Epidermal melanocyte (primary cell): ENCODE measurements around the gene NUDT8.
"Not testable (repeated sequence)": the region's sequence is repeated elsewhere in the genome, so short reads cannot be mapped to it uniquely, and the experiment has no call there.

Experiments
- DNase-seq: peaks from one replicate; pipeline ENCODE4 v3.0.0; 2011; ENCODE audit warnings: low spot score; ENCODE audit not compliant: insufficient read length

NUDT8 gene

DNA sequence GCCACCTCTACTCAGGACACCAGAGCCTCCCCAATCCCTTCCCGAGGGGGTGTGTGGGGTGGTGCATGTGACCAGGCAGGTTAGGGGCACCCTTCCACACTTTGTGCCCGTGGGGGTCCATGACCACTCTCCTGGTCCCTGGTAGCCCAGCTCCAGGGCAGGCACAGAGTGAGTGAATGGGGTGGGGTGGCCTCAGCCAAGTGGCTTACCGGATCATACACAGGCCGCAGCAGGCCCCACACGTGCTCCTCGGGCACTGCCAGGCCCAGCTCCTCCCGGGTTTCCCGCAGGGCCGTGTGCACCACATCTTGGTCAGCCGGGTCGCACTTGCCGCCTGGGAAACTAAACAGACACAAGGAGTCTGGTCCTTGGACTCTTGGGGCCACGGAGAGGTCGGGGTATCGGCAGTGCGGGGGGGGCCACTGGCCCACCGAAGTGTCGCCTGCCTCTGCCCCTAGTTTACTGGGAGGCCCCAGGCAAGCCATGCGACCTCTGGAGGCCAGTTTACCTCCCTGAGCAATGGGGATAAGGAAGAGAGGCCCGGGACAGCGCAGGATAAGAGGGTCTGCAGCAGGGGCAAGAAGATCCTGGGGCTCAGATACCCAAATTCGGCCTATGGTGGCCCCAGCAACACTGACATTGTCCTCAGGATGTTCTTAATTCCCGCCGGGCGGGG lies 889 bp downstream of the NUDT8 start:
- no peak for DNase-seq

DNA sequence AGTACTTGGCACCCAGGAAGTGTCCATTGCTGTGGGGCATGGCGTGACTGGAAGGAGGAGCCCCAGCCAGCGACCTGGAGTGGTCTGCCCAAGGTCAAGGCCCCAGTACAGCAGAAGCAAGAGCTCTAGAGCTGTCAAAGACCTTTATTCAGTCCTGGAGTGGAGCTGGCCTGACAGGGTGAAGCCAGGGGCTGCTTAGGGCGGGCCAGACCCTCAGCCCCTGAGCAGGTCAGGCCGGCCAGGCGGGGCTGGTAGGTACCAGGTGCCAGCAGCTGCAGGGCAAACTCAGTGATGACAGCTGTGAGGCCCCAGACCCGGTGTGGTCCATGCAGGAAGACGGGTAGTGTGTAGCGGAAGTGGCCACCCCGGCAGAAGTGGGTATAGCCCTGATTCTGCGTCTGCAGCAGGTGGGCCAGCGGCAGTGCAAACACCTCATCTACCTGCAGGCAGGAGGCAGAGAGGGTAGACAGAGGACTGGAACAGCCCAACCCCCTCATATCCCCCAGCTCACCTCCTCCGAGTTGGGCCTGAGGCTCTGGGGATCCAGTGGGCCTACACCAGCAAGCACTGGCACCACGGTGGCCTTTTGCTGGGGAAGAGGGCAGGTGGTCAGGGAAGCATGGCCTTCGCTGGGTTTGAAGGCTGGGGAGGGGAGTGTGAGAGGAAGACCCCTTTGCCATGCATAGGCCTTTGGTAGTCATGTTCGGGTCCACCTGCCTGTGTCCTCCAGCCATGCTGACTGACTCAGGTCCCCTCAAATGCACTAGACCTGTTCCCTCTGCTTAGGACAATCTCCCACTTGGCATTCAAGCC lies 1.7 kb downstream of the NUDT8 start:
- DNase-seq, result no peak

DNA sequence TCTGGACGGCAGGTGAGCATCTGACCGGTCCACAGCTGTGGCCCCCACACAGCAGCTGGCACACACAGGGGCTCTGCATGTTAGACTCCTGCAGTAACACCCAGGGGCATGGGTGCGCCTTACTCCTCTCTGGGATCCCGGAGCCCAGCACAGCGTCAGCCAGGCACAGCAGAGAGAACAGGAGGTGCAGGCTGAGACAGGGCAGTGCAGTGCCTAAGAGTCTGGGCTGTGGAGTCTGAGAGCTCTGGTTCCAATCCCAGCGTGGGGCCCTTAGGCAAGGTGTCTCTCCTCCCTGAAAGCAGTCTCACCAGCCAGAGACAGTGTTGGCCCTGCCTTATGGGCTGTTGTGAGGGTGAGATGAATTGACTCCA lies 2.3 kb downstream of the NUDT8 start:
- DNase-seq, result no peak

DNA sequence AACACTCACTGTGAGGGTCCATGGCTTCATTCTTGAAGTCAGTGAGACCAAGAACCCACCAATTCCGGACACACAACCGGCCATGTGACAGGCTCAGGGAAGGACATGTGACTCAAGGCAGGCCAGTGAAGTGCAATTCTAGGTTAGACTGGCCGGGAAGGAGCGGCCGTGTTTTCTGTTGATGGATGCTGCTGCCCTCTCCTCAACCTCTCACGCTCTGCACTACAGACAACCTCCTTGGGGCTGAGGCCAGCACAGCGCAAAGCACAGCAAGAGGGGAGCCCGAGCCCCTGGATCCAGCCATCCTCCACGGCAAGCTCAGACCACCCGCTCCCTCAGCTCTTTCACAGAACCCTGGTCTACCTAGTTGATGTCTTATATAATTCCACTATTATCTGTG lies 2.8 kb downstream of the NUDT8 start:
- no peak for DNase-seq

DNA sequence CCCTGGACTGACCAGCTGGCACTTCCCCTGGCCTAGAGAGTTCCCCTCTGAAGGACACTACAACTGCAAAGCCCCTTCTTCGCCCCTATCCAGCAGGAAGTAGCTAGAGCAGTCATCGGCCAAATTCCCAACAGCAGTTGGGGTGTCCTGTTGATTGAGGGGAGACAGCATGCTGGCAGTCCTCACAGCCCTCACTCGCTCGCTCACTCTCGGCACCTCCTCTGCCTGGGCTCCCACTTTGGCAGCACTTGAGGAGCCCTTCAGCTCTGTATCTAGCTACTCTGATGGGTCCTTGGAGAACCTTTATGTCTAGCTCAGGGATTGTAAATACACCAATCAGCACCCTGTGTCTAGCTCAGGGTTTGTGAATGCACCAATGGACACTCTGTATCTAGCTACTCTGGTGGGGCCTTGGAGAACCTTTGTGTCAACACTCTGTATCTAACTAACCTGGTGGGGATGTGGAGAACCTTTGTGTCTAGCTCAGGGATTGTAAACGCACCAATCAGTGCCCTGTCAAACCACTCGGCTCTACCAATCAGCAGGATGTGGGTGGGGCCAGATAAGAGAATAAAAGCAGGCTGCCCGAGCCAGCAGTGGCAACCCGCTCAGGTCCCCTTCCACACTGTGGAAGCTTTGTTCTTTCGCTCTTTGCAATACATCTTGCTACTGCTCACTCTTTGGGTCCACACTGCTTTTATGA lies 3.5 kb downstream of the NUDT8 start:
- DNase-seq, result not testable (repeated sequence)

DNA sequence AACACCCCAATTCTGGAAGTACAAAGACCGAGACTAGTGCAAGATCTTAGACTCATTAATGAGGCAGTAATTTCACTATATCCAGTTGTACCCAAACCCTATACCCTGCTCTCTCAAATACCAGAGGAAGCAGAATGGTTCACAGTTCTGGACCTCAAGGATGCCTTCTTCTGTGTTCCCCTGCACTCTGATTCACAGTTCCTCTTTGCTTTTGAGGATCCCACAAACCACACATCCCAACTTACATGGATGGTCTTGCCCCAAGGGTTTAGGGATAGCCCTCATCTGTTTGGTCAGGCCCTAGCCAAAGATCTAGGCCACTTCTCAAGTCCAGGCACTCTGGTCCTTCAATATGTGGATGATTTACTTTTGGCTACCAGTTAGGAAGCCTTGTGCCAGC lies 5.9 kb downstream of the NUDT8 start:
- not testable (repeated sequence) for DNase-seq

DNA sequence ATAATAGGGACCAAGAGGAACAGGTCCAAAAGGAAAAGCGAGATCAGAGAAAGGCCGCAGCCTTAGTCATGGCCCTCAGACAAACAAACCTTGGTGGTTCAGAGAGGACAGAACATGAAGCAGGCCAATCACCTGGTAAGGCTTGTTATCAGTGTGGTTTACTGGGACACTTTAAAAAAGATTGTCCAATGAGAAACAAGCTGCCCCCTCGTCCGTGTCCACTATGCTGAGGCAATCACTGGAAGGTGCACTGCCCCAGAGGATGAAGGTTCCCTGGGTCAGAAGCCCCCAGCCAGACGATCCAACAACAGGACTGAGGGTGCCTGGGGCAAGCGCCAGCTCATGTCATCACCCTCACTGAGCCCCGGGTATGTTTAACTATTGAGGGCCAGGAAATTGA lies 6.8 kb downstream of the NUDT8 start:
- DNase-seq, result not testable (repeated sequence)

DNA sequence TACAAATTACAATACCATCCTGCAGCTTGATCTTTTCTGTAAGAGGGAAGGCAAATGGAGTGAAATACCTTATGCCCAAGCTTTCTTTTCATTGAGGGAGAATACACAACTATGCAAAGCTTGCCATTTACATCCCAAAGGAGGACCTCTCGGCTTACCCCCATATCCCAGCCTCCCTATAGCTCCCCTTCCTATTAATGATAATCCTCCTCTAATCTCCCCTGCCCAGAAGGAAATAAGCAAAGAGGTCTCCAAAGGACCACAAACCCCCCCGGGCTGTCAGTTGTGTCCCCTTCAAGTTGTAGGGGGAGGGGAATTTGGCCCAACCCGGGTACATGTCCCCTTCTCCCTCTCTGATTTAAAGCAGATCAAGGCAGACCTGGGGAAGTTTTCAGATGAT lies 7.8 kb downstream of the NUDT8 start:
- DNase-seq, result not testable (repeated sequence)

DNA sequence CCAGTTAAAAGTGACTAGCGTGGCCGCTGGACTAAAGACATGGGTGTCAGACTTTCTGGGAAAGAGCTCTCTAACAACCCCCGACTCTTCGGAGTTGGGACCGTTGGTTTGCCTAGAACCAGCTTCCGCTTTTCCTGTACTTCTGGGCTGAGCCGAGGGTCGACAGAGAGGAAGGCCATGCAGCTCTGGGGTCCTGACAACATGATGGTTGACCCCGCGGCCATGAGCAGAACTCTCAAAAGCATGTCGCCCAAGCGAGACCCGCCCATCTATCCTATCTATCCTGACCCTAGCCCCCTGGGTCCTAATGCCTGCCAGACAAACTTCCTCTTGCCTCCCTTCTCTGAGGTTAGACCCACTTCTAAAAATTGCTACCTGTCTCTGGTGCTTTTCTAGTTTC lies 9.1 kb downstream of the NUDT8 start:
- not testable (repeated sequence) for DNase-seq

DNA sequence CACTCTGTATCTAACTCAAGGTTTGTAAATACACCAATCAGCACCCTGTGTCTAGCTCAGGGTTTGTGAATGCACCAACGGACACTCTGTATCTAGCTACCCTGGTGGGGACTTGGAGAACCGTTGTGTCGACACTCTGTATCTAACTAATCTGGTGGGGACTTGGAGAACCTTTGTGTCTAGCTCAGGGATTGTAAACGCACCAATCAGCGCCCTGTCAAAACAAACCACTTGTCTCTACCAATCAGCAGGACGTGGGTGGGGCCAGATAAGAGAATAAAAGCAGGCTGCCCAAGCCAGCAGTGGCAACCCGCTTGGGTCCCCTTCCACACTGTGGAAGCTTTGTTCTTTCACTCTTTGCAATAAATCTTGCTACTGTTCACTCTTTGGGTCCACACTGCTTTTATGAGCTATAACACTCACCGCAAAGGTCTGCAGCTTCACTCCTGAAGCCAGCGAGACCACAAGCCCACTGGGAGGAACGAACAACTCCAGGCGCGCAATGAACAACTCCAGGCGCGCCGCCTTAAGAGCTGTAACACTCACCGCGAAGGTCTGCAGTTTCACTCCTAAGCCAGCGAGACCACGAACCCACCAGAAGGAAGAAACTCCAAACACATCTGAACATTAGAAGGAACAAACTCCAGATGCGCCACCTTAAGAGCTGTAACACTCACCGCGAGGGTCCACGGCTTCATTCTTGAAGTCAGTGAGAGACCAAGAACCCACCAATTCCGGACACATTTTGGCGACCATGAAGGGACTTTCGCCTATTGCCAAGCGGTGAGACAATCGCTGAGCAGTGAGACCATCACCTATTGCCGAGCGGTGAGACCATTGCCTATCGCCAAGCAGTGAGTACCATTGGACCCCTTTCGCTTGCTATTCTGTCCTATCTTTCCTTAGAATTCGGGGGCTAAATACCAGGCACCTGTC lies 9.8 kb downstream of the NUDT8 start:
- DNase-seq, result not testable (repeated sequence)

DNA sequence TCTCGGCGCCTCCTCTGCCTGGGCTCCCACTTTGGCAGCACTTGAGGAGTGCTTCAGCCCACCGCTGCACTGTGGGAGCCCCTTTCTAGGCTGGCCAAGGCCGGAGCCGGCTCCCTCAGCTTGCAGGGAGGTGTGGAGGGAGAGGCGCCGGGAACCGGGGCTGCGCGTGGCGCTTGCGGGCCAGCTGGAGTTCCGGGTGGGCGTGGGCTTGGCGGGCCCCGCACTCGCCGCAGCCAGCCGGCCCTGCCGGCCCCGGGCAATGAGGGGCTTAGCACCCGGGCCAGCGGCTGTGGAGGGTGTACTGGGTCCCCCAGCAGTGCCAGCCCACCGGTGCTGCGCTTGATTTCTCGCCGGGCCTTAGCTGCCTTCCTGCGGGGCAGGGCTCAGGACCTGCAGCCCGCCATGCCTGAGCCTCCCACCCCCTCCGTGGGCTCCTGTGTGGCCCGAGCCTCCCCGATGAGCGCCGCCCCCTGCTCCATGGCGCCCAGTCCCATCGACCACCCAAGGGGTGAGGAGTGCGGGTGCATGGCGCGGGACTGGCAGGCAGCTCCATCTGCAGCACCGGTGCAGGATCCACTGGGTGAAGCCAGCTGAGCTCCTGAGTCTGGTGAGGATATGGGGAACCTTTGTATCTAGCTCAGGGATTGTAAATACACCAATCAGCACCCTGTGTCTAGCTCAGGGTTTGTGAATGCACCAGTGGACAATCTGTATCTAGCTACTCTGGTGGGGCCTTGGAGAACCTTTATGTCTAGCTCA lies 10.7 kb downstream of the NUDT8 start:
- DNase-seq, result not testable (repeated sequence)

DNA sequence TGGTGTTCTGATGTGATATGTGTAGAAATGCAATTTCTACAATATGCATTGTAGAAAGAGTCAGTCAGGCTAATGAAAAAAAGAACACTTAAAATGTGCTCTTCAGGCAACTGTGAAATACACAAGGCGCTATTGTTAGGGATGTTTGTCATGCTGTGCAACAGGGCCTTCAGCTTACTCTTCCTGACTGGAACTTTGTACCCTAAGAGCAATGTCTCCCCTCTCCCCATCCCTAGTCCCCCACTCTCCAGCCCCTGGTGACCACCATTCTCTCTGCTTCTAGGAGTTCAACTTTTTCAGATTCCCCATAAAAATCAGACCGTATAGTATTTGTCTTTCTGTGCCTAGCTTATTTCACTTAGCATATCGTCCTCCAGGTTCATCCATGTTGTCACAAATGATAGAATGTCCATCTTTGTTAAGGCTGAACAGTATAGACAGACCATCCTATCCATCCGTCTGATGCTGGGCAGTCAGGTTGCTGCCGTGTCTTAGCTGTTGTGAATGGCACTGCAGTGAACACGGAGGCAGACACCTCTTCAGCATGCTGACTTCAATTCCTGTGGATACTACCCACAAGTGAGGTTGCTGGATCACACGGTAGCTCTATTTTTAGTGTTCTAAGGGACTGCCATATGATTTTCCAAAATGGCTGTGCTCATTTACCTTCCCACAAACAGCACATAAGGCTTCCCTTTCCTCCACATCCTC lies 12.3 kb downstream of the NUDT8 start:
- no peak for DNase-seq

DNA sequence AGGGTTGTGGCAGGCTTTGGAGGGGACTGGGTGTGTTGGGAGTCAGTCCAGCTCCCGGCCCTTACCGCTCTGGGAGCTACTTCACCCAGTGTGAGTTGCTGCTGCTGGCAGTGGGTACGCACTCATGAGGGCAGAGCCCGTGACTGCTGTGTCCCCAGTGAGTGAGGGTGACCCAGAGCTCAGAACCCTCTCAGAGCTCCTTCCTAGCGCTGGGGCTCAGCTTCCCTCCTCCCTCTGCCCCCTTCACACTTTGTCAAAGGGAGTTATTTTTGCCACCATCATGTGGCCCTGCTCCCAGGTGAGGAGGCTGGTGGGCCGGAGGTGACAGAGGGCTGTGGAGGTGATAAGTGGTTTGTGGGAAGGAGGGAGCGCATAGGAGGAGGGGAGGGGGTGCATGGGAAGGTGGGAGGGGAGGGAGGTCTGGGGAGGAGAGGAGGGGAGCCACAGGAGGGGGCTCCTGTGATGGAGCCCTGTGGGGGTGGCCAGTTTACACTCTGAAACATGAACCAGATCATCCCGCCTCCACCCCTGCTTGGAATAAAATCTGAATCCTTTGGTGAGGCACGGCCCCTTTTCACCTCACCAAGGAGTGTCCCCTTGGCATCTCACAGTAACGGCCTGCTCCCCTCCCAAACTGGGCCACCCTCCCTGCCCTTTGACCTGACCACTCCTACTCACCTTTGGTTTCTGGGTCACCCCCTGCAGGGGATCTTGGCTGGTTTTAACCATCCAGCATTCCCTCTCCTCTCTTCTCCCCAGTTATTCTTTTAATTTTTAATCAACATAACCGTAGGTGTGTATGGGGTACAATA lies 13.1 kb downstream of the NUDT8 start:
- DNase-seq, result no peak

DNA sequence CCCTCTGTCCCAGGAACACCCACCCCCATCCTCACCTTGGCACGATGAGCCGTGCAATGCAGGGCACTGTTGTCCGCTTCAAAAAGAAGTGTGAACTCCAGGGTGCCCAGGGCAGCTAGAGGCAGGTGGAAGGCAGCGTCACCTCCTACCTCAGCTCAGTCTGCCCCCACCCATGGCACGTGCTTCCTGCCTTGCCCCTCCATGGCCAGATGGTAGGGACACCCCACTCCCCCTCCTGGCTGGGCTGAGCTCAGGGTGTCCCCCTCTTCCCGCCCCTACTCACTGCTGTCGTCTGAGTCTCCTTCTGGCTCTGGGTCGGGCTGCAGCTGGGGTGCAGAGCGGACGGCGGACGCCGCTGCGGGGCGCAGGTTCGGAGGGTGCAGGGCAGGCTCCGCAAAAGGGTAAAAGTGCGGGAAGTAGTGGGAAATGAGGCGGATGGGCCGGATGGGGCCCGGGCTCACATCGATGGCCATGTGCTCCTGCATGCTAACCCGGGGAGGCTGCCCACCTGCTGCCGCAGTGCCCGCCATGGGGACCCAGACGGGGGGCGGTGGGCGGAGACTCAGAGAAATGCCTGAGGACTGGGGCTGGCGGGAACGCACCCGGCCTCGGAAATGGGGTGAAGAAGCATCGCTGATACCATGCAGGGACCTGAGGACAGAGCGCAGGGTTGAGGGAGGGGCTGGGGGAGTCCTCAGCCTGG lies 13.9 kb downstream of the NUDT8 start:
- no peak for DNase-seq

DNA sequence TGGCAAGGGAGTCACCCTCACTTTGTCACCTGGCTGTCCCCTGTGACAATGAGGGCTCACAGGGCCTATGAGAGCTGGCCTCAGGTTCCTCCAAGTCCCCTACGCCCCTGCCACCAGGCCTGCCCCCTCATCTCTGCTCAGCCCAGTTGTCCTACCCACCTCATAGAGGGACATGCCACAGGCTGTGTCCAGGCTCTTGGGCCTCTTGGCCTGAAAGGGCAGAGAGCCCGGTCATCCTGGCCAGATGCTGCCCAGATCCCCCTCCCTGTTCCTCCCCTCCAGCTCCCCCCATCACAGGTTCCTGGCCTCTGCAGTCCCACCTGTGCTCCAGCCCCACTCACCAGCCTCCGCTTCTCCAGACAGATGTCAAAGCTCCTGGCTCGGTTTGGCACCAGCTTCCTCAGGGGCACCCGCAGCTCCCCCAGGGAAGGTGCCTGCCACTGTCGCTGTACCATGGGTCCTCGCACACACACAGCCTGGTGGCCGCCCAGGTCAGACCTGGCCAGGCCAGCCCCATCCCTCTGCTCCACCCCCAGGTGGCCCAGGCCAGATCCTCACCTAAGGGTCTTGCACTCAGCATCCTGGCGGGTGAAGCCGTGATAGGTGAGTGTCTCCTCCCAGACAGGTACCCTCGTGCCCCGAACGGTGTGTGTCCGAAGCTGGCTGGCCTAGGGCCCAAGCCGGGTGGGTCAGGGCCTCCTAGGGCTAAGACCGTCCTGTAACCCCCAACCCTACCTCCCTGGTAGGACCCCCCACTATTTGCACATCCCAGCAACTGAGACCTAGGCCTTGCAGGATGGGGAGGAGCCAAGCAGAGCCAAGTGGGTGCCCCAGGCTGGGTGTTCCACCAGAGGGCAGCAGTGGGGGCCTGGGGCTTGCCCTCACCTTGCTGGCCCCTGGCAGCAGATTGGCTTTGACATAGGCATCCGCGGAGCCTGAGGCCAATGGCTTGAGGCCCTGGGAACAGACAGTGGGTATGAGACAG lies 14.7 kb downstream of the NUDT8 start:
- DNase-seq, result no peak

DNA sequence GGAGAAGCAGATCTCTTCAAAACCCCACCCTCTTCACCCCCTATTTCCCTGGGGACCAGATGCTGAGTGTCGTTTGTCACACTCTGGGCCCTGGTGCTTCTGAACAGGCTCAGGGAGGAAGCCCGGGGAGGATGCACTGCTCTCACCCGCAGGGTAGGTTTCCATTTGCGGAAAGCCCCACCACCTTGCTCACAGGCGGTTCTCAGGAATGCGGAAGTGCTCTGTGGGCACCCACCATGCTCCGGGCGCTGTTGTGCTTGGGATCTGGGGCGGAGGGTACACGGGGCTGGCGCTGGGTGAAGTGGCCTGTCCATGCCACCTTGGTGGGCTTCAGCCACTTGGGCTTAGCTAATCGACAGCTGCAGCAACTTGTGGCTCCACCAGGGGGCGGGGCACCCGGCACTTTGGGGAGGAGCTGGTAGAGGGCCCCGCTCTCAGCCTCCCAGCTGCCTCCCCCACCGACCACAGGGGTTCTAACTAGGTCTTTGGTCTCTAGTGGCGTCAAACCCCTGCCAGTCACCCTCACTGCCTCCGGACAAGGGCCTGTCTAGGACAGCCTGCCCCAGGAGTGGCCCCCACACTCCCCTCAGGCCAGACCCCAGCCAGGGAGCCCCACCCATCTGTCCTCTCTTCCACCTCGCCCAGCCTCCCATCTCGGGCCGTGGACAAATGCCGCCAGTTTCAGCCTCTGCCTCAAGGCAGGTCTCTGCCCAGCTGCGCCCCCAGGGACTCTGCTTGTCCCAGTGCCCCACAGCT lies 15.6 kb downstream of the NUDT8 start:
- no peak for DNase-seq
